ENCODE data around the gene FAHD2A.
"Not testable (repeated sequence)": the region's sequence is repeated elsewhere in the genome, so short reads cannot be mapped to it uniquely, and the experiment has no call there.

The FAHD2A gene

GRCh38 chr2:95389245-95390119 lies 13.0 kb upstream of the FAHD2A start:
- in situ Hi-C loops (cut with HindIII; ENCODE audit: low sequenced_read_pairs) = no loop called here

- in situ Hi-C loops (cut with HindIII; ENCODE audit: low sequenced_read_pairs) = no loop called here
Measured at GRCh38 chr2:95390272-95390880, 12.1 kb upstream of the FAHD2A start.

- in situ Hi-C loops (cut with HindIII; ENCODE audit: low sequenced_read_pairs) = no loop called here
Measured at GRCh38 chr2:95390881-95391321, 11.6 kb upstream of the FAHD2A start.

- in situ Hi-C loops (cut with HindIII; ENCODE audit: low sequenced_read_pairs) = no loop called here
Measured at GRCh38 chr2:95391641-95392310, 10.7 kb upstream of the FAHD2A start.

- in situ Hi-C loops (cut with HindIII; ENCODE audit: low sequenced_read_pairs) = no loop called here
Measured at GRCh38 chr2:95392320-95392719, 10.2 kb upstream of the FAHD2A start.

GRCh38 chr2:95392730-95393455 lies 9.6 kb upstream of the FAHD2A start:
- in situ Hi-C loops (cut with HindIII; ENCODE audit: low sequenced_read_pairs) = no loop called here

- in situ Hi-C loops (cut with HindIII; ENCODE audit: low sequenced_read_pairs) = no loop called here
Measured at GRCh38 chr2:95393901-95394300, 8.6 kb upstream of the FAHD2A start.

GRCh38 chr2:95399061-95399460 lies 3.4 kb upstream of the FAHD2A start:
- in situ Hi-C loops (cut with HindIII; ENCODE audit: low sequenced_read_pairs) = no loop called here

GRCh38 chr2:95401480-95401879 lies 1.0 kb upstream of the FAHD2A start:
- in situ Hi-C loops (cut with HindIII; ENCODE audit: low sequenced_read_pairs) = no loop called here

- in situ Hi-C loops (cut with HindIII; ENCODE audit: low sequenced_read_pairs) = not testable (repeated sequence)
Measured at GRCh38 chr2:95402004-95402369, 521 bp upstream of the FAHD2A start.

- in situ Hi-C loops (cut with HindIII; ENCODE audit: low sequenced_read_pairs) = not testable (repeated sequence)
Measured at GRCh38 chr2:95403204-95403721, 755 bp downstream of the FAHD2A start.

- in situ Hi-C loops (cut with HindIII; ENCODE audit: low sequenced_read_pairs) = not testable (repeated sequence)
Measured at GRCh38 chr2:95403824-95404223, 1.3 kb downstream of the FAHD2A start.

GRCh38 chr2:95404676-95405075 lies 2.2 kb downstream of the FAHD2A start:
- in situ Hi-C loops (cut with HindIII; ENCODE audit: low sequenced_read_pairs) = not testable (repeated sequence)

GRCh38 chr2:95411239-95411638 lies 8.7 kb downstream of the FAHD2A start:
- in situ Hi-C loops (cut with HindIII; ENCODE audit: low sequenced_read_pairs) = not testable (repeated sequence)

GRCh38 chr2:95414015-95414594 lies 11.6 kb downstream of the FAHD2A start:
- in situ Hi-C loops (cut with HindIII; ENCODE audit: low sequenced_read_pairs) = not testable (repeated sequence)

- in situ Hi-C loops (cut with HindIII; ENCODE audit: low sequenced_read_pairs) = not testable (repeated sequence)
Measured at GRCh38 chr2:95415138-95415537, 12.6 kb downstream of the FAHD2A start.

- in situ Hi-C loops (cut with HindIII; ENCODE audit: low sequenced_read_pairs) = not testable (repeated sequence)
Measured at GRCh38 chr2:95415561-95415960, 13.1 kb downstream of the FAHD2A start.

- in situ Hi-C loops (cut with HindIII; ENCODE audit: low sequenced_read_pairs) = not testable (repeated sequence)
Measured at GRCh38 chr2:95427196-95427867, 24.8 kb downstream of the FAHD2A start.

GRCh38 chr2:95429748-95430467 lies 27.4 kb downstream of the FAHD2A start:
- in situ Hi-C loops (cut with HindIII; ENCODE audit: low sequenced_read_pairs) = not testable (repeated sequence)
